OCI-LY7 (cell line): ENCODE measurements around the gene RAET1L. TPM values are rescaled to one million over a fixed set of nuclear protein-coding genes. Genes with fewer than 3 reads are reported as not detected.

Experiments used
- BruUV-seq: library from RNA; stranded (reverse); fragments of 400-500 nt; replicated peaks from 2 replicates; lab custom pipeline; 2021; lab: Mats Ljungman, UMichigan
- CTCF ChIA-PET: fragments of 300-600 bp; sonication (Branson Sonifier 250); formaldehyde crosslinking; loops from one replicate; lab custom pipeline; 2022; ENCODE audit warnings: antibody characterized with exemption; ENCODE audit not compliant: unreplicated experiment; lab: Charles Lee
- POLR2A ChIA-PET: fragments of 300-600 bp; sonication (Branson Sonifier 250); formaldehyde crosslinking; loops from one replicate; lab custom pipeline; 2022; ENCODE audit warnings: antibody characterized with exemption; lab: Charles Lee
- DNase-seq: peaks from one replicate; pipeline ENCODE4 v3.0.0-alpha.2; 2015; ENCODE audit warnings: low spot score
- H2AFZ ChIP-seq: fragments of 200-600 bp; sonication (generic), shearing (Covaris generic); 2 replicates; pipeline ENCODE4 v1.6.1; 2014; ENCODE audit warnings: mild to moderate bottlenecking, antibody characterized with exemption, low read length, moderate library complexity
- H3K27ac ChIP-seq: fragments of 200-600 bp; sonication (generic); 2 replicates; pipeline ENCODE4 v1.5.1; 2014; ENCODE audit warnings: mixed run types, low read depth, mild to moderate bottlenecking, moderate library complexity, low read length, inconsistent platforms; ENCODE audit not compliant: poor library complexity, severe bottlenecking
- H3K36me3 ChIP-seq: fragments of 200-600 bp; sonication (generic); 2 replicates; pipeline ENCODE4 v1.6.1; 2014; ENCODE audit warnings: mild to moderate bottlenecking, antibody characterized with exemption, low read length, moderate library complexity, mixed read lengths; ENCODE audit not compliant: insufficient read depth
- H3K4me1 ChIP-seq: fragments of 200-600 bp; sonication (generic); 2 replicates; pipeline ENCODE4 v1.5.1; 2014; ENCODE audit warnings: mild to moderate bottlenecking, low read length; ENCODE audit not compliant: insufficient read depth, poor library complexity, severe bottlenecking
- H3K4me2 ChIP-seq: fragments of 200-600 bp; sonication (generic); 2 replicates; pipeline ENCODE4 v1.6.1; 2014; ENCODE audit warnings: mild to moderate bottlenecking, low read length
- H3K4me3 ChIP-seq: fragments of 200-600 bp; sonication (generic); 2 replicates; pipeline ENCODE4 v1.5.1; 2014; ENCODE audit warnings: mild to moderate bottlenecking, low read depth, low read length; ENCODE audit not compliant: poor library complexity, severe bottlenecking
- H3K79me2 ChIP-seq: fragments of 200-600 bp; sonication (generic); 2 replicates; pipeline ENCODE4 v1.6.1; 2016; ENCODE audit warnings: low read depth, mild to moderate bottlenecking, low read length, moderate library complexity, mixed read lengths; ENCODE audit not compliant: insufficient read depth
- H3K9me2 ChIP-seq: fragments of 200-600 bp; sonication (generic); 2 replicates; pipeline ENCODE4 v1.6.1; 2016; ENCODE audit warnings: mild to moderate bottlenecking, low read length, mixed read lengths; ENCODE audit not compliant: insufficient read depth
- H3K9me3 ChIP-seq: fragments of 200-600 bp; sonication (generic); 2 replicates; pipeline ENCODE4 v1.6.1; 2014; ENCODE audit warnings: mild to moderate bottlenecking, mixed run types, low read length, mixed read lengths
- H4K20me1 ChIP-seq: fragments of 200-600 bp; sonication (generic); 2 replicates; pipeline ENCODE4 v1.6.1; 2014; ENCODE audit warnings: mild to moderate bottlenecking, antibody characterized with exemption, low read length, moderate library complexity, mixed read lengths; ENCODE audit not compliant: insufficient read depth
- EZH2phosphoT487 ChIP-seq: fragments of 200-600 bp; sonication (generic); IDR thresholded peaks from 2 replicates; pipeline ENCODE4 v1.6.1; 2018; ENCODE audit warnings: low read depth, borderline replicate concordance, mild to moderate bottlenecking, mixed run types, antibody characterized with exemption, low read length, moderate library complexity, mixed read lengths
- intact Hi-C: fragments of 100-400 bp; cut with micrococcal nuclease; formaldehyde crosslinking; loops from one replicate; pipeline ENCODE4 v1.10.0; 2022; ENCODE audit not compliant: unreplicated experiment
- total RNA-seq, 2 experiments: library from RNA; depleted of rRNA in 1 of 2; stranded (reverse); fragments of >200 nt in 1 of 2; shearing (Covaris generic) in 1 of 2; gene quantifications; 2 replicates each; pipeline ENCODE4 v1.2.3, GENCODE V29; 2014 to 2022
- TF ChIP-seq, protein P1 (sequence below): fragments of 200-600 bp; sonication (generic); conservative IDR thresholded peaks from 2 replicates; pipeline ENCODE4 v1.5.1; 2014; ENCODE audit warnings: mild to moderate bottlenecking, antibody characterized with exemption, low read length, moderate library complexity, mixed read lengths

The RAET1L gene
- total RNA-seq, 2 experiments from 2014 or later = not detected

DNA sequence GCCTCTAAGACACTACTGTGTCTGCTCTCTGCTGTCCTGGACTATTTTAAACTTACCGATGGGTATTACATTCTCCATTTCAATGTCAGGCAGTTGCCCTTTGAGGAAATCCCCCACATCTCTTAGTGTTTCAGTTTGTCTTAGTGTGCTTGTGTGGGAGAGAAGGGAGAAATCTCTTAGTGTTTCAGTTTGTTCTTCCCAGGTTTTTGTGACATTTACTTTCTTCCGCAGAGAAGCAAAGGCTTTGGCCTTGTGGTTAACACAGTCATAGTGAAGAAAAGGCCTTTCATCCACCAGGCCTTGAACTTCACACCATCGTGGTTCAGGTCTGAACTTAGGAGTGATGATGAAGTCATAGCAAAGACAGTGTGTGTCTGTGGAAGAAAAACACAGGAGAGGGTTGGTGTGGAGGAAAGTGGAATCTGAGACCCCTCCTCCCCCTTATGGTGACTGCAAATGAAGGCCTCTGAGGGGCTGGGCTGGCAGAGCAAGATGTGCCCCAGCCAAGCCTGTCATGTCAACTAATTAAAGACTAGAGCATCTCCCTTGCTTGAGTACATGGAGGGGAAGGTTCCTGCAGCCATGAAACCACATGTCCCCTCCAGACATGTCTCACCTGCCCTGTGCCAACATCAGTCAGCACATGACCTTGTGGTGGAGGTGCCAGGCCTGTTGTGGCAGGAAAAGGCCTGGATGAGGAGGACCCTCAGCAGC is 23.9 kb downstream of the RAET1L start:
- no peaks in the 10 kb centered on the region for H3K9me3 ChIP-seq
- H3K4me2 ChIP-seq = no peak overlapping the region
- H3K79me2 ChIP-seq = no peaks in the 10 kb centered on the region
- ChIA-PET CTCF (no interaction called here), POLR2A (no interaction called here)
- H3K4me3 ChIP-seq = no peak overlapping the region
- H3K27ac ChIP-seq = no peak overlapping the region
- intact Hi-C loops = no loop called here
- no peak for TF ChIP-seq EZH2phosphoT487
- TF ChIP-seq, protein P1, sequence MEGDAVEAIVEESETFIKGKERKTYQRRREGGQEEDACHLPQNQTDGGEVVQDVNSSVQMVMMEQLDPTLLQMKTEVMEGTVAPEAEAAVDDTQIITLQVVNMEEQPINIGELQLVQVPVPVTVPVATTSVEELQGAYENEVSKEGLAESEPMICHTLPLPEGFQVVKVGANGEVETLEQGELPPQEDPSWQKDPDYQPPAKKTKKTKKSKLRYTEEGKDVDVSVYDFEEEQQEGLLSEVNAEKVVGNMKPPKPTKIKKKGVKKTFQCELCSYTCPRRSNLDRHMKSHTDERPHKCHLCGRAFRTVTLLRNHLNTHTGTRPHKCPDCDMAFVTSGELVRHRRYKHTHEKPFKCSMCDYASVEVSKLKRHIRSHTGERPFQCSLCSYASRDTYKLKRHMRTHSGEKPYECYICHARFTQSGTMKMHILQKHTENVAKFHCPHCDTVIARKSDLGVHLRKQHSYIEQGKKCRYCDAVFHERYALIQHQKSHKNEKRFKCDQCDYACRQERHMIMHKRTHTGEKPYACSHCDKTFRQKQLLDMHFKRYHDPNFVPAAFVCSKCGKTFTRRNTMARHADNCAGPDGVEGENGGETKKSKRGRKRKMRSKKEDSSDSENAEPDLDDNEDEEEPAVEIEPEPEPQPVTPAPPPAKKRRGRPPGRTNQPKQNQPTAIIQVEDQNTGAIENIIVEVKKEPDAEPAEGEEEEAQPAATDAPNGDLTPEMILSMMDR = no peak
- no peaks in the 10 kb centered on the region for H3K9me2 ChIP-seq
- peaks cover 24% of the 10 kb centered on the region for H3K4me1 ChIP-seq
- peaks cover 6% of the 10 kb centered on the region; the same call in 1 of the 2 replicates for H3K36me3 ChIP-seq
- no peak for DNase-seq
- BruUV-seq = no TSS peak
- H2AFZ ChIP-seq = no peak overlapping the region
- no peaks in the 10 kb centered on the region for H4K20me1 ChIP-seq

DNA sequence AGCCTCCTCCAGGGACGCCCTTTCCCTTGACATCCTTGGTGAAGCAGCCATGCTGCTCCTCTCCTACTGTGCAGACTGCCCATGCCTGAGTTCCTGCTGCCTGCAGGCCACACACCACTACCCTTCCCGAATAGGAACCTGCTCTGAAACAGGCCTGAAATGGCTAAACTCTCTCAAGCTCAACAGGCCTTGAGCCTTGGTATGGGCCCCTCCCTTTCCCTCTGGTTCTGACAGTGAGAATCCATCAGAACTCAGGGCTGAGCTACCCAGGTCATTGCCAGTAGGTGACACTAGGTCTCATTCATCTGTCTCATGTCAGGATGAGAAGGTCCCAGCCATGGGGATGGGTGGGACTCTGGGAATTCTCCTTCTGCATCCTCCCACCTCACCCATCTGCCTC is 25.7 kb downstream of the RAET1L start:
- H2AFZ ChIP-seq = no peak overlapping the region
- ChIA-PET POLR2A (no interaction called here), CTCF (no interaction called here)
- H3K79me2 ChIP-seq = no peaks in the 10 kb centered on the region
- TF ChIP-seq EZH2phosphoT487 = no peak
- TF ChIP-seq, protein P1 = no peak
- H3K9me2 ChIP-seq = no peaks in the 10 kb centered on the region
- DNase-seq = no peak
- no peaks in the 10 kb centered on the region for H4K20me1 ChIP-seq
- no TSS peak for BruUV-seq
- peaks cover 6% of the 10 kb centered on the region; the same call in 1 of the 2 replicates for H3K36me3 ChIP-seq
- intact Hi-C loops = no loop called here
- peaks cover 17% of the 10 kb centered on the region for H3K4me1 ChIP-seq
- H3K4me2 ChIP-seq = no peak overlapping the region
- H3K9me3 ChIP-seq = no peaks in the 10 kb centered on the region
- no peak overlapping the region for H3K27ac ChIP-seq
- no peak overlapping the region for H3K4me3 ChIP-seq

DNA sequence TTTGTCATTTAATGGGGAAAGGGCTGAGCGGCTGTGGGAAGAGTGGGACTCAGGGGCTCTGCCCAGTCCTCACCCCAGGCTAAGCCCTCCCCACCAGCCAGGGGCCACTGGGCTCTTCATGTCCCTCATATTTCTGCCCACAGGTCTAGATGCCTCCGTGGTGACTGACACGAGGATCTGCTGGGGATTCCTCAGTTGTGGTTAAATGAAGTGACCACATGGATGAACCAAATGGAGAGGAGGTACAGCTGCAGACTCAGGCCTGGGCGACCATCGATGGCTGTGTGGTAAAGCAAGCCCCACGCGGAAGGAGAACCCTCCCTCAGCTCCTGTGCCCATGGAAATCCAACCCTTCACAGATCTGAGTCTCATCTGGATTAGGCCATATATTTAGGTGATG is 29.4 kb downstream of the RAET1L start:
- POLR2A ChIA-PET = no interaction called here
- Histone ChIP-seq H3K4me3 (no peak overlapping the region), H3K27ac (no peak overlapping the region), H4K20me1 (no peaks in the 10 kb centered on the region; the same call in 1 of the 2 replicates), H3K79me2 (no peaks in the 10 kb centered on the region), H2AFZ (no peak overlapping the region), H3K4me2 (no peak overlapping the region), H3K36me3 (0 out of 2 replicates have a peak, but pooled peaks cover 6% of the 10 kb centered on the region), H3K9me2 (no peaks in the 10 kb centered on the region), H3K4me1 (peaks cover 4% of the 10 kb centered on the region), H3K9me3 (no peaks in the 10 kb centered on the region)
- DNase-seq = no peak
- TF ChIP-seq, protein P1 = no peak
- no peak for TF ChIP-seq EZH2phosphoT487
- no TSS peak for BruUV-seq
- CTCF ChIA-PET = no interaction called here
- intact Hi-C loops = no loop called here
